HEK293 (cell line): ENCODE results near the gene ASTN2.

Experiments
- CTCF ChIA-PET: fragments of 350-600 bp; formaldehyde crosslinking; extraction: SDS; loops from one replicate; lab custom pipeline; 2021; ENCODE audit warnings: antibody characterized with exemption; lab: Yijun Ruan, JAX
- POLR2A ChIA-PET: fragments of 300-600 bp; formaldehyde crosslinking; extraction: SDS; loops from one replicate; lab custom pipeline; 2020; ENCODE audit warnings: antibody characterized with exemption, inconsistent platforms; lab: Yijun Ruan, JAX
- H3K27ac ChIP-seq: fragments of 200-500 bp; sonication (Bioruptor generic); 2 replicates; pipeline ENCODE4 v1.5.1; 2014; ENCODE audit warnings: low read depth, low read length, control low read depth, inconsistent platforms; ENCODE audit errors: extremely low read depth
- H3K36me3 ChIP-seq, 2 experiments: fragments of 200-500 bp in 1 of 2; sonication (Bioruptor generic) in 1 of 2; 1 replicate in 1 of 2; 2 replicates in 1 of 2; pipeline ENCODE4 v1.5.1; 2014 to 2017; ENCODE audit warnings: inconsistent platforms in 2 of 2, low read length in 2 of 2; ENCODE audit not compliant: control insufficient read depth in 2 of 2, insufficient read depth in 1 of 2
- H3K4me1 ChIP-seq: fragments of 200-500 bp; sonication (Bioruptor generic); 2 replicates; pipeline ENCODE4 v1.5.1; 2014; ENCODE audit warnings: mild to moderate bottlenecking, low read length, inconsistent platforms; ENCODE audit not compliant: control insufficient read depth, insufficient read depth
- H3K4me3 ChIP-seq: 2 replicates; pipeline ENCODE4 v1.5.1; 2011; ENCODE audit warnings: low read depth, mild to moderate bottlenecking, control low read depth, low read length, moderate library complexity
- H3K9me3 ChIP-seq: fragments of 200-500 bp; sonication (Bioruptor generic); 2 replicates; pipeline ENCODE4 v1.5.1; 2014; ENCODE audit warnings: low read depth, low read length, inconsistent platforms; ENCODE audit not compliant: control insufficient read depth, insufficient read depth
- GLI4 ChIP-seq: fragments of 450-650 bp; formaldehyde crosslinking; IDR thresholded peaks from 2 replicates; pipeline ENCODE4 v1.5.1; 2016; ENCODE audit warnings: missing biosample characterization, missing genetic modification characterization
- HOXD13 ChIP-seq: sonication (generic); formaldehyde crosslinking; IDR thresholded peaks from 2 replicates; pipeline ENCODE4 v1.8.0; 2022; ENCODE audit warnings: missing genetic modification reagents, borderline replicate concordance
- PBX3 ChIP-seq: sonication (generic); formaldehyde crosslinking; IDR thresholded peaks from 2 replicates; pipeline ENCODE4 v1.8.1; 2022; ENCODE audit warnings: mild to moderate bottlenecking, moderate library complexity, missing genetic modification reagents
- REPIN1 ChIP-seq: fragments of 450-650 bp; formaldehyde crosslinking; IDR thresholded peaks from 2 replicates; pipeline ENCODE4 v1.5.1; 2017; ENCODE audit warnings: missing biosample characterization, missing genetic modification characterization, low read depth
- REST ChIP-seq: fragments of 450-650 bp; formaldehyde crosslinking; IDR thresholded peaks from 2 replicates; pipeline ENCODE4 v1.5.1; 2016; ENCODE audit warnings: missing biosample characterization, missing genetic modification characterization
- SP7 ChIP-seq: fragments of 450-650 bp; formaldehyde crosslinking; IDR thresholded peaks from 2 replicates; pipeline ENCODE4 v1.5.1; 2016; ENCODE audit warnings: missing biosample characterization, missing genetic modification characterization
- ZBTB48 ChIP-seq: fragments of 450-650 bp; formaldehyde crosslinking; IDR thresholded peaks from 2 replicates; pipeline ENCODE4 v1.5.1; 2016; ENCODE audit warnings: missing biosample characterization, missing genetic modification characterization
- ZBTB7A ChIP-seq: fragments of 450-650 bp; formaldehyde crosslinking; IDR thresholded peaks from 2 replicates; pipeline ENCODE4 v1.5.1; 2016; ENCODE audit warnings: low read depth, missing biosample characterization, missing genetic modification characterization
- ZEB2 ChIP-seq: fragments of 450-650 bp; formaldehyde crosslinking; IDR thresholded peaks from 2 replicates; pipeline ENCODE4 v1.5.1; 2016; ENCODE audit warnings: missing biosample characterization, missing genetic modification characterization
- ZNF121 ChIP-seq: fragments of 450-650 bp; formaldehyde crosslinking; IDR thresholded peaks from 2 replicates; pipeline ENCODE4 v1.5.1; 2016; ENCODE audit warnings: missing biosample characterization, missing genetic modification characterization
- ZNF132 ChIP-seq: fragments of 450-650 bp; formaldehyde crosslinking; IDR thresholded peaks from 2 replicates; pipeline ENCODE4 v1.5.1; 2017; ENCODE audit warnings: missing biosample characterization, missing genetic modification characterization, borderline replicate concordance
- ZNF174 ChIP-seq: fragments of 450-650 bp; formaldehyde crosslinking; IDR thresholded peaks from 2 replicates; pipeline ENCODE4 v1.5.0; 2017; ENCODE audit warnings: missing biosample characterization, mild to moderate bottlenecking, missing genetic modification characterization
- ZNF175 ChIP-seq: fragments of 450-650 bp; formaldehyde crosslinking; IDR thresholded peaks from 2 replicates; pipeline ENCODE4 v1.5.1; 2016; ENCODE audit warnings: missing biosample characterization, missing genetic modification characterization
- ZNF223 ChIP-seq: fragments of 450-650 bp; formaldehyde crosslinking; IDR thresholded peaks from 2 replicates; pipeline ENCODE4 v1.5.1; 2016; ENCODE audit warnings: missing biosample characterization, missing genetic modification characterization
- ZNF433 ChIP-seq: fragments of 450-650 bp; formaldehyde crosslinking; IDR thresholded peaks from 2 replicates; pipeline ENCODE4 v1.5.1; 2016; ENCODE audit warnings: missing biosample characterization, missing genetic modification characterization, low read depth
- ZNF514 ChIP-seq: fragments of 450-650 bp; formaldehyde crosslinking; IDR thresholded peaks from 2 replicates; pipeline ENCODE4 v1.5.1; 2016; ENCODE audit warnings: missing biosample characterization, missing genetic modification characterization
- ZNF555 ChIP-seq: fragments of 450-650 bp; formaldehyde crosslinking; conservative IDR thresholded peaks from 2 replicates; pipeline ENCODE4 v1.5.1; 2017; ENCODE audit warnings: missing biosample characterization, mild to moderate bottlenecking, missing genetic modification characterization, inconsistent platforms
- ZNF600 ChIP-seq: fragments of 450-650 bp; formaldehyde crosslinking; IDR thresholded peaks from 2 replicates; pipeline ENCODE4 v1.5.1; 2016; ENCODE audit warnings: missing biosample characterization, missing genetic modification characterization
- ZNF623 ChIP-seq: fragments of 450-650 bp; formaldehyde crosslinking; IDR thresholded peaks from 2 replicates; pipeline ENCODE4 v1.5.1; 2016; ENCODE audit warnings: missing biosample characterization, missing genetic modification characterization
- ZNF658 ChIP-seq: fragments of 450-650 bp; formaldehyde crosslinking; IDR thresholded peaks from 2 replicates; pipeline ENCODE4; 2016; ENCODE audit warnings: missing biosample characterization, missing genetic modification characterization
- TF ChIP-seq, protein P1 (sequence below): fragments of 450-650 bp; formaldehyde crosslinking; IDR thresholded peaks from 2 replicates; pipeline ENCODE4 v1.5.1; 2016; ENCODE audit warnings: missing biosample characterization, missing genetic modification characterization
- TF ChIP-seq, protein P2 (sequence below): fragments of 450-650 bp; formaldehyde crosslinking; conservative IDR thresholded peaks from 2 replicates; pipeline ENCODE4 v1.5.1; 2016; ENCODE audit warnings: low read depth, missing biosample characterization, missing genetic modification characterization

ASTN2 gene

DNA sequence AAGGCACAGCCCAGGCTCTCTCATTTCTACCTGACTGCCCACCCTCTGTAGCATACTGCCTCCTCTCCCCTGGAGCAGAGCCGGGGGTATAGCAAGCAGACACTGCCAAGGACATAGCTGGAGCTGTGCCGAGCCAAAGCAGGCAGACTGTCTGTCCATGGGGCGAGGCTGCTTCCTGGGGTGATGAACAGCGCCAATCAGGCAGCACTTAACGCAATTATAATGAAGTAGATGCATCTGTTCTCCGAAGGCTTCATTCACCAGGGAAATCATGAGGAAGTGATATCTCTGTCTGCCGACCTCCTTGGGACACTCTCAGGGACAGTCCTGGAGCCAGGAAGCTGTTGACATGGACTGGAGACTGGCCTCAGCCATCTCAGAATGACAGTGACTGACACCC, 230.7 kb downstream of the ASTN2 start (continued):
- TF ChIP-seq ZNF433 (tag by site-specific recombination) (no peak), ZBTB7A (tag by site-specific recombination) (no peak), SP7 (tag by site-specific recombination) (no peak), ZBTB48 (no peak), ZNF600 (tag by site-specific recombination) (no peak), ZEB2 (tag by site-specific recombination) (no peak)

GRCh38 chr9:117182046-117182445, 232.8 kb downstream of the ASTN2 start:
- H3K27ac ChIP-seq = no peak overlapping the region
- ChIA-PET POLR2A (no interaction called here), CTCF (no interaction called here)
- TF ChIP-seq HOXD13 (CRISPR knock-in tag) (no peak), REPIN1 (tag by site-specific recombination) (no peak), ZNF175 (tag by site-specific recombination) (no peak), ZNF514 (tag by site-specific recombination) (no peak), ZNF658 (tag by site-specific recombination) (no peak), GLI4 (tag by site-specific recombination) (no peak), ZNF223 (tag by site-specific recombination) (no peak), ZNF555 (tag by site-specific recombination) (no peak), ZNF174 (tag by site-specific recombination) (no peak), ZNF121 (tag by site-specific recombination) (no peak), ZNF623 (no peak), ZNF132 (tag by site-specific recombination) (no peak), PBX3 (CRISPR knock-in tag) (no peak), REST (tag by site-specific recombination) (no peak)
- TF ChIP-seq, protein P1, sequence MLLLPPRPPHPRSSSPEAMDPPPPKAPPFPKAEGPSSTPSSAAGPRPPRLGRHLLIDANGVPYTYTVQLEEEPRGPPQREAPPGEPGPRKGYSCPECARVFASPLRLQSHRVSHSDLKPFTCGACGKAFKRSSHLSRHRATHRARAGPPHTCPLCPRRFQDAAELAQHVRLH (tag by site-specific recombination) = no peak
- TF ChIP-seq, protein P2, sequence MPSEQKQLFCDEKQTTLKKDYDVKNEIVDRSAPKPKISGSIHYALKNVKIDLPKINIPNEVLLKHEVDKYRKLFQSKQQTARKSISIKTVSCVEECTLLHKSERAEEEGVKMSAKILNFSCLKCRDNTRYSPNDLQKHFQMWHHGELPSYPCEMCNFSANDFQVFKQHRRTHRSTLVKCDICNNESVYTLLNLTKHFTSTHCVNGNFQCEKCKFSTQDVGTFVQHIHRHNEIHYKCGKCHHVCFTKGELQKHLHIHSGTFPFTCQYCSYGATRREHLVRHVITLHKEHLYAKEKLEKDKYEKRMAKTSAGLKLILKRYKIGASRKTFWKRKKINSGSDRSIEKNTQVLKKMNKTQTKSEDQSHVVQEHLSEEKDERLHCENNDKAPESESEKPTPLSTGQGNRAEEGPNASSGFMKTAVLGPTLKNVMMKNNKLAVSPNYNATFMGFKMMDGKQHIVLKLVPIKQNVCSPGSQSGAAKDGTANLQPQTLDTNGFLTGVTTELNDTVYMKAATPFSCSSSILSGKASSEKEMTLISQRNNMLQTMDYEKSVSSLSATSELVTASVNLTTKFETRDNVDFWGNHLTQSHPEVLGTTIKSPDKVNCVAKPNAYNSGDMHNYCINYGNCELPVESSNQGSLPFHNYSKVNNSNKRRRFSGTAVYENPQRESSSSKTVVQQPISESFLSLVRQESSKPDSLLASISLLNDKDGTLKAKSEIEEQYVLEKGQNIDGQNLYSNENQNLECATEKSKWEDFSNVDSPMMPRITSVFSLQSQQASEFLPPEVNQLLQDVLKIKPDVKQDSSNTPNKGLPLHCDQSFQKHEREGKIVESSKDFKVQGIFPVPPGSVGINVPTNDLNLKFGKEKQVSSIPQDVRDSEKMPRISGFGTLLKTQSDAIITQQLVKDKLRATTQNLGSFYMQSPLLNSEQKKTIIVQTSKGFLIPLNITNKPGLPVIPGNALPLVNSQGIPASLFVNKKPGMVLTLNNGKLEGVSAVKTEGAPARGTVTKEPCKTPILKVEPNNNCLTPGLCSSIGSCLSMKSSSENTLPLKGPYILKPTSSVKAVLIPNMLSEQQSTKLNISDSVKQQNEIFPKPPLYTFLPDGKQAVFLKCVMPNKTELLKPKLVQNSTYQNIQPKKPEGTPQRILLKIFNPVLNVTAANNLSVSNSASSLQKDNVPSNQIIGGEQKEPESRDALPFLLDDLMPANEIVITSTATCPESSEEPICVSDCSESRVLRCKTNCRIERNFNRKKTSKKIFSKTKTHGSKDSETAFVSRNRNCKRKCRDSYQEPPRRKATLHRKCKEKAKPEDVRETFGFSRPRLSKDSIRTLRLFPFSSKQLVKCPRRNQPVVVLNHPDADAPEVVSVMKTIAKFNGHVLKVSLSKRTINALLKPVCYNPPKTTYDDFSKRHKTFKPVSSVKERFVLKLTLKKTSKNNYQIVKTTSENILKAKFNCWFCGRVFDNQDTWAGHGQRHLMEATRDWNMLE (tag by site-specific recombination) = no peak
- H3K36me3 ChIP-seq = no peaks in the 10 kb centered on the region
- no peaks in the 10 kb centered on the region for H3K4me1 ChIP-seq
- no peak overlapping the region for H3K4me3 ChIP-seq
- no peaks in the 10 kb centered on the region for H3K9me3 ChIP-seq
